ENCODE data around the gene RUFY4. TPM values are rescaled to one million over a fixed set of nuclear protein-coding genes. Genes with fewer than 3 reads are reported as not detected.
"Not testable (repeated sequence)": the region's sequence is repeated elsewhere in the genome, so short reads cannot be mapped to it uniquely, and the experiment has no call there.

RUFY4 gene
- total RNA-seq, 2 donors from 2014 or later, result 0.14 TPM; not detected in 1

GRCh38 chr2:218075975-218076811 lies 7.1 kb downstream of the RUFY4 start:
- intact Hi-C loops (cut with DNase I), result no loop called here
- no peak for DNase-seq (ENCODE audit: low spot score)

- intact Hi-C loops (cut with DNase I), result no loop called here
- DNase-seq (ENCODE audit: low spot score), result no peak
These were observed 8.6 kb downstream of the RUFY4 start for GRCh38 chr2:218077464-218078216.

- peak; percentile 71 for DNase-seq (ENCODE audit: low spot score)
These were observed 11.2 kb downstream of the RUFY4 start for GRCh38 chr2:218079943-218080913.

GRCh38 chr2:218081063-218081462 lies 12.0 kb downstream of the RUFY4 start:
- no peak for DNase-seq (ENCODE audit: low spot score)
- intact Hi-C loops (cut with DNase I), result no loop called here

More at GRCh38 chr2:218079943-218080913, 11.2 kb downstream of the RUFY4 start:
- intact Hi-C loops (cut with DNase I), result no loop called here

GRCh38 chr2:218081695-218082094 lies 12.6 kb downstream of the RUFY4 start:
- intact Hi-C loops (cut with DNase I), result loop anchor here in 1 of 2 donors (2.0 kb wide), 1 partner anchor 65 kb away; no protein-coding TSS in a partner anchor
- peak; percentile 61 for DNase-seq (ENCODE audit: low spot score)

GRCh38 chr2:218082586-218083351 lies 13.7 kb downstream of the RUFY4 start:
- peak; percentile 69 for DNase-seq (ENCODE audit: low spot score)
- intact Hi-C loops (cut with DNase I), result loop anchor here in 1 of 2 donors (2.0 kb wide), 1 partner anchor 66 kb away; no protein-coding TSS in a partner anchor

- intact Hi-C loops (cut with DNase I), result loop anchor here in 1 of 2 donors (2.0 kb wide), 1 partner anchor 67 kb away; no protein-coding TSS in a partner anchor
- no peak for DNase-seq (ENCODE audit: low spot score)
These were observed 14.3 kb downstream of the RUFY4 start for GRCh38 chr2:218083352-218083676.

GRCh38 chr2:218086478-218086877 lies 17.4 kb downstream of the RUFY4 start:
- no peak for DNase-seq (ENCODE audit: low spot score)
- intact Hi-C loops (cut with DNase I), result no loop called here

GRCh38 chr2:218089259-218089658 lies 20.2 kb downstream of the RUFY4 start:
- DNase-seq (ENCODE audit: low spot score), result no peak
- intact Hi-C loops (cut with DNase I), result no loop called here

- DNase-seq (ENCODE audit: low spot score), result no peak
- intact Hi-C loops (cut with DNase I), result no loop called here
These were observed 22.7 kb downstream of the RUFY4 start for GRCh38 chr2:218091746-218092145.

- intact Hi-C loops (cut with DNase I), result no loop called here
- no peak for DNase-seq (ENCODE audit: low spot score)
These were observed 24.8 kb downstream of the RUFY4 start for GRCh38 chr2:218093879-218094278.

- DNase-seq (ENCODE audit: low spot score), result no peak
- intact Hi-C loops (cut with DNase I), result no loop called here
These were observed 26.8 kb downstream of the RUFY4 start for GRCh38 chr2:218095853-218096252.

- no peak for DNase-seq (ENCODE audit: low spot score)
- intact Hi-C loops (cut with DNase I), result no loop called here
These were observed 28.9 kb downstream of the RUFY4 start for GRCh38 chr2:218097975-218098374.

GRCh38 chr2:218108834-218109233 lies 39.8 kb downstream of the RUFY4 start:
- DNase-seq (ENCODE audit: low spot score); intact Hi-C loops (cut with DNase I): not testable (repeated sequence)

GRCh38 chr2:218121789-218122188 lies 52.7 kb downstream of the RUFY4 start:
- DNase-seq (ENCODE audit: low spot score); intact Hi-C loops (cut with DNase I): not testable (repeated sequence)

- DNase-seq (ENCODE audit: low spot score); intact Hi-C loops (cut with DNase I): not testable (repeated sequence)
These were observed 53.2 kb downstream of the RUFY4 start for GRCh38 chr2:218122286-218122685.

GRCh38 chr2:218123986-218124385 lies 54.9 kb downstream of the RUFY4 start:
- no peak for DNase-seq (ENCODE audit: low spot score)
- intact Hi-C loops (cut with DNase I), result no loop called here

- intact Hi-C loops (cut with DNase I), result no loop called here
- DNase-seq (ENCODE audit: low spot score), result no peak
These were observed 56.0 kb downstream of the RUFY4 start for GRCh38 chr2:218125095-218125494.
